Neuronal stem cell (in vitro differentiated cells): ENCODE measurements around the gene SEMA6D.

Source experiments
- DNase-seq: peaks from one replicate; pipeline ENCODE4 v3.0.0-alpha.2; 2013; ENCODE audit warnings: low spot score
- H2AFZ ChIP-seq: one replicate; pipeline ENCODE4 v1.6.1; 2013; ENCODE audit warnings: mild to moderate bottlenecking, low read length, inconsistent platforms
- H2AK5ac ChIP-seq: 2 replicates; pipeline ENCODE4 v1.6.1; 2013; ENCODE audit warnings: low read depth, mild to moderate bottlenecking, inconsistent platforms, low read length, moderate library complexity, mixed read lengths
- H2BK120ac ChIP-seq: 2 replicates; pipeline ENCODE4 v1.6.1; 2013; ENCODE audit warnings: low read depth, mild to moderate bottlenecking, inconsistent platforms, low read length, moderate library complexity, mixed read lengths
- H2BK12ac ChIP-seq: one replicate; pipeline ENCODE4 v1.6.1; 2013; ENCODE audit warnings: low read length, inconsistent platforms
- H2BK15ac ChIP-seq: 2 replicates; pipeline ENCODE4 v1.6.1; 2013; ENCODE audit warnings: mild to moderate bottlenecking, low read length, inconsistent platforms, mixed read lengths
- H2BK5ac ChIP-seq: one replicate; pipeline ENCODE4 v1.6.1; 2013; ENCODE audit warnings: inconsistent platforms, mild to moderate bottlenecking, low read length, moderate library complexity
- H3K14ac ChIP-seq: one replicate; pipeline ENCODE4 v1.6.1; 2013; ENCODE audit warnings: low read length, inconsistent platforms
- H3K18ac ChIP-seq: 2 replicates; pipeline ENCODE4 v1.6.1; 2013; ENCODE audit warnings: low read length, inconsistent platforms
- H3K23ac ChIP-seq: 2 replicates; pipeline ENCODE4 v1.6.1; 2013; ENCODE audit warnings: low read depth, mild to moderate bottlenecking, mixed read lengths, low read length, inconsistent platforms; ENCODE audit not compliant: poor library complexity
- H3K27ac ChIP-seq: replicated peaks from 3 replicates; pipeline ENCODE4 v1.5.1; 2013; ENCODE audit warnings: low read length, inconsistent platforms
- H3K27me3 ChIP-seq, 3 experiments: 2 replicates each; pipeline ENCODE4 v1.6.1; 2013; ENCODE audit warnings: low read length in 3 of 3, mild to moderate bottlenecking in 2 of 3, inconsistent platforms in 1 of 3, low read depth in 1 of 3, mixed read lengths in 1 of 3, moderate library complexity in 1 of 3; ENCODE audit not compliant: control insufficient read depth in 3 of 3, insufficient read depth in 3 of 3
- H3K36me3 ChIP-seq, 2 donors: replicated peaks in 1 of 2; 2 replicates each; pipeline ENCODE4 v1.6.1; 2013; ENCODE audit warnings: low read length in 2 of 2; ENCODE audit not compliant: control insufficient read depth in 2 of 2, insufficient read depth in 2 of 2
- H3K4ac ChIP-seq: 2 replicates; pipeline ENCODE4 v1.6.1; 2013; ENCODE audit warnings: inconsistent platforms, mild to moderate bottlenecking, low read length, moderate library complexity
- H3K4me1 ChIP-seq, 2 donors: 1 replicate in 1 of 2; 2 replicates in 1 of 2; pipeline ENCODE4 v1.6.1; 2013; ENCODE audit warnings: low read length in 2 of 2, low read depth in 1 of 2; ENCODE audit not compliant: control insufficient read depth in 2 of 2, insufficient read depth in 1 of 2
- H3K4me2 ChIP-seq: one replicate; pipeline ENCODE4 v1.6.1; 2013; ENCODE audit warnings: mild to moderate bottlenecking, low read length, inconsistent platforms; ENCODE audit not compliant: insufficient read depth, poor library complexity, severe bottlenecking
- H3K4me3 ChIP-seq, 2 donors: 2 replicates each; pipeline ENCODE4 v1.5.1; 2013; ENCODE audit warnings: low read length in 2 of 2, mild to moderate bottlenecking in 2 of 2, inconsistent platforms in 1 of 2, moderate library complexity in 1 of 2
- H3K79me1 ChIP-seq: one replicate; pipeline ENCODE4 v1.6.1; 2013; ENCODE audit warnings: low read depth, mild to moderate bottlenecking, inconsistent platforms, low read length, moderate library complexity
- H3K9ac ChIP-seq: one replicate; pipeline ENCODE4 v1.6.1; 2013; ENCODE audit warnings: mild to moderate bottlenecking, low read depth, low read length, inconsistent platforms; ENCODE audit not compliant: poor library complexity
- H3K9me3 ChIP-seq, 2 donors: replicated peaks in 1 of 2; 2 replicates each; pipeline versions ENCODE3 to v1.6.1; 2013; ENCODE audit warnings: low read length in 2 of 2, mild to moderate bottlenecking in 2 of 2, inconsistent platforms in 1 of 2, low read depth in 1 of 2, mixed read lengths in 1 of 2, moderate library complexity in 1 of 2; ENCODE audit not compliant: control insufficient read depth in 2 of 2, insufficient read depth in 1 of 2
- H4K8ac ChIP-seq: one replicate; pipeline ENCODE4 v1.6.1; 2013; ENCODE audit warnings: low read depth, mild to moderate bottlenecking, inconsistent platforms, low read length, moderate library complexity
- H4K91ac ChIP-seq: one replicate; pipeline ENCODE4 v1.6.1; 2013; ENCODE audit warnings: low read length, low read depth, mild to moderate bottlenecking, inconsistent platforms; ENCODE audit not compliant: poor library complexity
- WGBS, 2 donors: extraction: QIAGEN DNeasy Blood & Tissue Kit; methylation state at CpG; one replicate each; pipeline ENCODE4 v1.1.7; 2013; ENCODE audit warnings: missing lambda C conversion rate in 2 of 2, mixed read lengths in 1 of 2; ENCODE audit not compliant: insufficient read length in 2 of 2, insufficient replicate concordance in 1 of 2; ENCODE audit errors: extremely low coverage in 2 of 2; 5-methylcytosine and 5-hydroxymethylcytosine counted together

The SEMA6D gene

DNA sequence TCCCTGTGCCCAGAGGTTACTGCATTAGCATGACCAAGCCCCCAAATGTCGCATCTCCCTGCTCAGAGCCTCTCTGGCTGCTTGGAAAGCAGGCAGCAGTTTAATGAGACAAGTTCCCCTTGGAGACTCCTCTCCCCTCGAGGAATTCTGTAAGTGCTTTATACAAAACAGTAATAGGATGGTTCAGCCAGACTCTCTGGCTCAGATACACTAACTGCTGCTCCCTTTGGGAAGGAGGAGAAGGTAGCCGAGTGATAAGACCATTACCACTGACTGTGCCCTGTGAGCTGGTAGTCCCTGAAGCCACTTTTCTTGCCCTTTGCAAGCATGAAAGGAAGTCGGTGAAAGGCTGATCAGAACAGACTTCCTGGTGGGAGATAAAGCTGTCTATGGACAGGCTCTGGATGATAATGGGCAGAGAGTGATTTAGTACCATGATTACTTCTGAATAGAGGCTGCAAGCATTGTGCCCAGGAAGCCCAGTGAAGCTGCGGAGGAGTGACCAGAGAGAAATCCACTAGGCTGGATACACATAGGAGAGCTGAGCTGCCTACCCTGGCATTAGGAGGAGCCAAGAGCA, 100.8 kb downstream of the SEMA6D start:
- Histone ChIP-seq H2BK15ac (no peak overlapping the region), H3K4ac (no peak overlapping the region), H3K79me1 (no peaks in the 10 kb centered on the region), H3K23ac (no peak overlapping the region), H2AFZ (no peak overlapping the region), H4K8ac (no peak overlapping the region), H3K4me1 (peaks cover 0 to 7% of the 10 kb centered on the region in 2 donors), H3K9me3 (no peaks in the 10 kb centered on the region), H2AK5ac (no peak overlapping the region), H3K27me3 (no peaks in the 10 kb centered on the region), H3K9ac (no peak overlapping the region), H3K18ac (no peak overlapping the region), H3K27ac (no peak overlapping the region), H2BK12ac (no peak overlapping the region), H3K4me2 (no peak overlapping the region), H3K4me3 (no peak overlapping the region), H2BK5ac (no peak overlapping the region), H2BK120ac (no peak overlapping the region), H3K36me3 (no peaks in the 10 kb centered on the region), H3K14ac (no peak overlapping the region), H4K91ac (no peak overlapping the region)
- no peak for DNase-seq
- no CpG with 5 or more reads among the region's 5 CpGs for WGBS, 2 donors

DNA sequence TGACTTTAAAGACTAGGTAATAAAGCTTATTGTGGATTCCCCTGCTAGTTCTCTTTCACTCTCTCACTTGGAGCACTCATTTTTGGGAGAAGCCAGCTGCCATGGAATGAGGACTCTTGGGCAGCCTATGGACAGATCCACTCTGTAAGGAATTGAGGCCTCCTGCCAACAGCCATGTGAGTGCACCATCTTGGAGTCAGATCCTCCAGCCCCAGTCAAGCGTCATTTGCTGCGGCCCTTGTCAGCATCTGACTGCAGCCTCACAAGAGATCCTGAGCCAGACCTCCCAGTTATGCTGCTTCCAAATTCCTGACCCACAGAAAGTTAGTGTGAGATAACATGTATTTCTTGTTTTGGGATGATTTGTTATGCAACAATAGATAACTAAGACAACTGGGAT, 101.9 kb downstream of the SEMA6D start:
- Histone ChIP-seq H3K4me3 (no peak overlapping the region), H2AFZ (no peak overlapping the region), H2BK5ac (no peak overlapping the region), H3K4ac (no peak overlapping the region), H3K4me2 (no peak overlapping the region), H3K23ac (no peak overlapping the region), H3K18ac (no peak overlapping the region), H2BK12ac (no peak overlapping the region), H3K9me3 (no peaks in the 10 kb centered on the region), H3K79me1 (no peaks in the 10 kb centered on the region), H4K8ac (no peak overlapping the region), H3K36me3 (no peaks in the 10 kb centered on the region), H3K27ac (no peak overlapping the region), H3K27me3 (no peaks in the 10 kb centered on the region), H3K9ac (no peak overlapping the region), H2BK120ac (no peak overlapping the region), H2AK5ac (no peak overlapping the region), H2BK15ac (no peak overlapping the region), H3K4me1 (peaks cover 0 to 7% of the 10 kb centered on the region in 2 donors), H4K91ac (no peak overlapping the region), H3K14ac (no peak overlapping the region)
- WGBS, 2 donors, result no CpG with 5 or more reads among the region's 2 CpGs
- no peak for DNase-seq

DNA sequence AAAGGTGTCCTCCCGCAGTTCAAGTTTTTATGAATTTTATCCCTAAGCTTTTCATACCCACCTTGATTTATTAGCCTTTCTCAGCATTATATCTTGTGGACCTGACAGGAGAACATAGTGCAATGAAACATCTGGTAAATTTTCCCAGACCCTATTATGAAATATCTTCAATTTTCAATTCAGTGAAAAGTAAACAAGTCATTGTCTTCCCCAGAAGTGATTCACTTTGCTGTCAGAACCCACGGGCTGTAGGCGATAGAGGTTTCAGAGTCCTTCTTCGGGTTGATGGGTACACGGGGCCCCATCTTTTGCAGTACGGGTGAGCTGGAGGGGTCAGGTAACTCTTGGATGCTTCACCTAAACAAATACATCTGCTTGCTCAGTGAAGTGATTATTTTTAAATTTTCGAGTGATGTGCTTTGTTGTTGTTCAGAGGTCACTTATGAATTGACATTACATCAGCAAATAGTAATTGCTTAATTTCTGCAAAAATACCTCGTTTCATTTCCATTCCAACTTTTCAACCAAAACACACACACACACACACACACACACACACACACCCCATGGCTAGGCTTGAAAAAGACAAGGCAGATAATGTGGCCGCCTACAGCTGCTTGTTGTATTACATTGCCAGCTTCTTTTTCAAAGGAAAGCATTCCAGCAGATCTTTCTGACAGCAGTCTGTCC, 102.9 kb downstream of the SEMA6D start:
- no peaks in the 10 kb centered on the region for H3K27me3 ChIP-seq
- no CpG with 5 or more reads among the region's 9 CpGs for WGBS, 2 donors
- H3K9me3 ChIP-seq, result no peaks in the 10 kb centered on the region
- H3K27ac ChIP-seq, result no peak overlapping the region
- H3K9ac ChIP-seq, result no peak overlapping the region
- no peak overlapping the region for H2AK5ac ChIP-seq
- no peak overlapping the region for H3K14ac ChIP-seq
- H3K4me3 ChIP-seq, result no peak overlapping the region
- H3K36me3 ChIP-seq, result no peaks in the 10 kb centered on the region
- H3K18ac ChIP-seq, result no peak overlapping the region
- H2BK5ac ChIP-seq, result no peak overlapping the region
- H4K91ac ChIP-seq, result no peak overlapping the region
- no peak overlapping the region for H2AFZ ChIP-seq
- no peak overlapping the region for H4K8ac ChIP-seq
- DNase-seq, result peak; percentile 21
- no peak overlapping the region for H2BK12ac ChIP-seq
- H3K4me2 ChIP-seq, result no peak overlapping the region
- no peak overlapping the region for H2BK15ac ChIP-seq
- H3K23ac ChIP-seq, result no peak overlapping the region
- H3K79me1 ChIP-seq, result no peaks in the 10 kb centered on the region
- H3K4ac ChIP-seq, result no peak overlapping the region
- no peak overlapping the region for H2BK120ac ChIP-seq
- H3K4me1 ChIP-seq, result peaks cover 0 to 7% of the 10 kb centered on the region in 2 donors

DNA sequence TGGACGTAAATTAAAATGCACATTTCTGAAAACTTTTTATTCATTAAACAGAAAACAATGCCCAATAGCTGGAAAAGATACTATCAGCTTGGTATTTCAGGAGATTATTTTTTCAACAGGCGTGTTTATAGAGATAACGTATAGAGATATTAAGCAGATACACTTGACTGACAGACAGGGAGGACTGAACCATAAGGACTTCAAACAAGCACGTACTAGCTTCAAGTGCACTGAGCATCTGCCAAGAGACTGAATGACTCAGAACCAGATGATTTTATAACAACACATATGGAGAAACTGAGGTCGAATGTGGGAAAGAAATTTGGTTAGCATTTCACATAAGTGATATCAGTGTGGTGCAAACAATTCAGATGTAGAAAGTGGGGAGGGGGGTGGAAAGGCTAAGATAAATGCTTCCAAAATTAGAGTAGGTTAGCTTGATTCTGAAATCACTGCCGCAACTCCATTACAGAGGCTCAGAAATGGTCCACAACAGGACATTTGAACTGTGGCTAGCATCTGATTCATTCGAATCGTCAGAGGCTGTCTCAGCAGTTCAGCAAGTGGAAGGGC, 103.5 kb downstream of the SEMA6D start:
- H3K23ac ChIP-seq, result no peak overlapping the region
- H3K9me3 ChIP-seq, result no peaks in the 10 kb centered on the region
- no peak overlapping the region for H2BK120ac ChIP-seq
- H2BK5ac ChIP-seq, result no peak overlapping the region
- no peaks in the 10 kb centered on the region for H3K27me3 ChIP-seq
- H2BK12ac ChIP-seq, result no peak overlapping the region
- no peak overlapping the region for H3K18ac ChIP-seq
- H4K8ac ChIP-seq, result no peak overlapping the region
- no peak overlapping the region for H2AK5ac ChIP-seq
- WGBS, 2 donors, result no CpG with 5 or more reads among the region's 8 CpGs
- H3K4me1 ChIP-seq, result peaks cover 0 to 6% of the 10 kb centered on the region in 2 donors
- no peaks in the 10 kb centered on the region for H3K36me3 ChIP-seq
- H3K79me1 ChIP-seq, result no peaks in the 10 kb centered on the region
- no peak for DNase-seq
- no peak overlapping the region for H4K91ac ChIP-seq
- H3K4me2 ChIP-seq, result no peak overlapping the region
- no peak overlapping the region for H3K4me3 ChIP-seq
- H3K4ac ChIP-seq, result no peak overlapping the region
- H2AFZ ChIP-seq, result no peak overlapping the region
- no peak overlapping the region for H3K9ac ChIP-seq
- no peak overlapping the region for H3K14ac ChIP-seq
- no peak overlapping the region for H3K27ac ChIP-seq
- no peak overlapping the region for H2BK15ac ChIP-seq
